Myometrial cell (primary cell): ENCODE data around the gene RITA1. TPM values are rescaled to one million over a fixed set of nuclear protein-coding genes. Genes with fewer than 3 reads are reported as not detected.

Experiments
- total RNA-seq: library from RNA; depleted of rRNA; stranded (reverse); fragments of >200 nt; gene quantifications from 2 replicates; pipeline ENCODE4 v1.2.3, GENCODE V29; 2015

The RITA1 gene, protein sequence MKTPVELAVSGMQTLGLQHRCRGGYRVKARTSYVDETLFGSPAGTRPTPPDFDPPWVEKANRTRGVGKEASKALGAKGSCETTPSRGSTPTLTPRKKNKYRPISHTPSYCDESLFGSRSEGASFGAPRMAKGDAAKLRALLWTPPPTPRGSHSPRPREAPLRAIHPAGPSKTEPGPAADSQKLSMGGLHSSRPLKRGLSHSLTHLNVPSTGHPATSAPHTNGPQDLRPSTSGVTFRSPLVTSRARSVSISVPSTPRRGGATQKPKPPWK
- total RNA-seq = 24.5 and 34.9 TPM in 2 replicates

DNA sequence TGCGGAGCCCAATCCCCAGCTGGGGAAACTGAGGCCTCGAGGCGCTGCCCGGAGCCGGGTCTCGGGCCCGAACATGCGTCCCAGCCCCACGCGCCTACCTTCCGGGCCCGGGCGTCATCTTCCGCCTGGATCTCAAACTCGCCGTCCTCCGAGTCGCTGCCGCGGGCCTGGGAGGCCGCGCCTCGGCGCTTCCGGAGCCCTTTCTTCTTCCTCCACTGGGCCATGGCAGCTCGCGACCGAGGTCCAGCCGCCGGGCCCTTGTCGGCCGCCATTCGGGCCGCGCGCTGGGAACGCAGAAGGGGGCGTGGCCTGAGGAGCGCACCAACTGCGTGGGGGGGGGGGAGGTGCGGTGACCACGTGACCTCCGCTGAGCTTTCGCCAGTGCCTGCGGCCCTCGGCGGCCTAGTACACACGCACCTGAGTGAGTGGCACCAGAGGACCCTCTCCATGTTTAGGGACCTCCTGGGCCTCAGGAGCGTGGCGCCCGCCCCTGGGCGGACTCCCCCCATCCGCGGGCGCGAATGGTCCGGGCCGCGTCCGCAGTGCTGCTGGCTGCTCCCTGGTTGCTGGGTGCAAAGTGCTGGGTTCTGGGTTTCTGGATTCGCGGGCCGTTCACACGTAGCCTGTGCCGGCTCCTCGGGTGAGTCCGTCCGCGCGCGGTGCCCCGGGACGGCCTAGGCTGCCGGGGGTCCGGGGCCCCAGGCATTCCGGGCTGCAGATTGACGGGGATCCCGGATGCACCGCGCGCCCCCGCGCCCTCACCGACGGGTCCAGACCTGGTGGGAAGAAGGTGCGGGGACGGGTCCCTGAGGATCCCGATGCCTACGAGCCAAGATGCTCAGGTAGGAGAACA, at the start of gene RITA1, which contains the start of gene DDX54:
Gene RITA1, plus strand, starts transcription at position 542 of the 853 bp plus-strand sequence. CDS start 1,026 bp downstream, outside the sequence.
Gene DDX54, minus strand, starts transcription at position 299 of the 853 bp plus-strand sequence. Its CDS starts 27 bp downstream, at position 272.

GRCh38 chr12:113149361-113150150, 36.0 kb upstream of the RITA1 start, which contains the start of gene CFAP73:
Gene CFAP73 (plus strand): TSS chr12:113149724. CDS start chr12:113149858, 134 bp downstream.

DNA sequence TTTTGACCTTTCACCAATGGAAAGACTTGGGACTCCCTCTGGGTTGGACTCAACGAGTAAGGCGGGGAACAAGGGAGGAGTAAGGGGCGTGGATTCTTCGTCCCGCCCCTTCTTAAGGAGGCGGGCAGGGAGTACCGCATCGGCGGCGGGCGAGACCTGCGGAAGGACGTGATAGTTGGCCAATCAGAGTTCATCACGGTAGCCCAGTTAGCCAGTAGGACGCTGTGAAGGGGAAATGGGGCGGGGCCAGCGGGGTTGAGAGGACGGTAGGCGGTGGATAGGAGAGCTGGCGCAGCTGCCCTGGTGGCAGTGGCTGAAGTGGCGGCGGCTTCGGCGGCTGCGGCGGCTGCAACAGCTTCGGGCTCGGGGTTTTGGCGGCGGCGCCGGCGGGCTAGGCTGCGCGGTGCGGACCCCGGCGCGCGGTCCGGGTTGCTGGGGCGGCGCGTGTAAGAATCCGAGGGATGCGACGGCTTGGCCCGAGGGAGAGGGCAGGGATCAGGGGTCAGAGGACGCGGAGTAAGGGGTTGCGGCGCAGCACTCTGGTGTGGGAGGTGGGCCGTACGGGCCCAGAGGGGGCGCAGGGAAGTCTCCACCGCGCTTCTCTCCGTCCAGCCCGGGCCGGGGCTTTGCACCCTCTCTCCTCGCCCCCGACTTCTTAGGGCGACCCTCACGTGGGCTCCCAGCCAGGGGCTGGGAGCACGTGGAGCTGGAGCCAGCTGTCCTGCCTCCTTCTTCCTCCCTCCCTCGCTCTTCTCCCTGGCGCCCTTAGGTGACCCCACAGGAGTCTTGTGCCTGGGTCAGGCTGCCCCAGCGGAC, 35.9 kb downstream of the RITA1 start, which contains the start of gene TPCN1:
Gene TPCN1, plus strand, starts transcription at position 284 of the 816 bp plus-strand sequence. CDS start 5,389 bp downstream, outside the sequence.

Other genes starting within 250 kb of the RITA1 start
- gene OAS3, start 247.2 kb upstream of the RITA1 start, total RNA-seq = 20.2 TPM in 2 replicates
- 1.2 and 3.2 TPM in 2 replicates for gene OAS2, start 207.2 kb upstream of the RITA1 start, total RNA-seq
- gene DTX1, start 129.0 kb upstream of the RITA1 start, total RNA-seq = not detected in 2 replicates
- not detected in 2 replicates for gene RASAL1, start 50.0 kb upstream of the RITA1 start, total RNA-seq
- not detected in 2 replicates for gene CFAP73, start 36.0 kb upstream of the RITA1 start, total RNA-seq
- 87.4 and 108 TPM in 2 replicates for gene DDX54, start 243 bp upstream of the RITA1 start, total RNA-seq
- gene TPCN1, start 35.7 kb downstream of the RITA1 start, total RNA-seq = 16.7 and 19.0 TPM in 2 replicates
- gene SLC8B1, start 149.4 kb downstream of the RITA1 start, total RNA-seq = 23.0 and 41.8 TPM in 2 replicates
- 33.5 and 38.3 TPM in 2 replicates for gene PLBD2, start 172.9 kb downstream of the RITA1 start, total RNA-seq
- gene SDS, start 218.2 kb downstream of the RITA1 start, total RNA-seq = not detected in 2 replicates
- gene SDSL, start 236.7 kb downstream of the RITA1 start, total RNA-seq = 5.3 and 8.6 TPM in 2 replicates